DOHH2 (cell line): ENCODE data around the gene ANKRD28.

Experiments used
- H3F3A ChIP-seq: fragments of 200-600 bp; sonication (generic), shearing (Covaris generic); 2 replicates; pipeline ENCODE4 v1.6.0; 2016; ENCODE audit warnings: antibody characterized with exemption, mild to moderate bottlenecking; ENCODE audit not compliant: control insufficient read depth, insufficient read depth
- H3K27ac ChIP-seq: fragments of 200-600 bp; sonication (generic); 2 replicates; pipeline ENCODE4 v1.5.1; 2014; ENCODE audit warnings: low read depth, mild to moderate bottlenecking, low read length, moderate library complexity
- H3K27me3 ChIP-seq: fragments of 200-600 bp; sonication (generic); 2 replicates; pipeline ENCODE4 v1.6.1; 2014; ENCODE audit warnings: mild to moderate bottlenecking, low read length, mixed read lengths; ENCODE audit not compliant: control insufficient read depth
- H3K36me3 ChIP-seq: fragments of 200-600 bp; sonication (generic); 2 replicates; pipeline ENCODE4 v1.6.1; 2014; ENCODE audit warnings: mild to moderate bottlenecking, low read length, moderate library complexity, mixed read lengths; ENCODE audit not compliant: control insufficient read depth
- H3K4me1 ChIP-seq: fragments of 200-600 bp; sonication (generic); 2 replicates; pipeline ENCODE4 v1.6.1; 2014; ENCODE audit warnings: mild to moderate bottlenecking, low read length, mixed read lengths; ENCODE audit not compliant: control insufficient read depth
- H3K4me2 ChIP-seq: fragments of 200-600 bp; sonication (generic); 2 replicates; pipeline ENCODE4 v1.6.0; 2014; ENCODE audit warnings: mild to moderate bottlenecking, low read length, moderate library complexity
- H3K4me3 ChIP-seq: fragments of 200-600 bp; sonication (generic); 2 replicates; pipeline ENCODE4 v1.5.1; 2014; ENCODE audit warnings: mild to moderate bottlenecking, low read length, mixed read lengths
- H3K79me2 ChIP-seq: fragments of 200-600 bp; sonication (generic); 2 replicates; pipeline ENCODE4 v1.6.1; 2014; ENCODE audit warnings: mild to moderate bottlenecking, low read length, mixed read lengths; ENCODE audit not compliant: control insufficient read depth
- H3K9me2 ChIP-seq: fragments of 200-600 bp; sonication (generic); replicated peaks from 2 replicates; pipeline ENCODE4 v1.6.1; 2014; ENCODE audit warnings: mild to moderate bottlenecking, low read length, mixed read lengths; ENCODE audit not compliant: control insufficient read depth
- H3K9me3 ChIP-seq: fragments of 200-600 bp; sonication (generic); 2 replicates; pipeline ENCODE4 v1.6.1; 2014; ENCODE audit warnings: antibody characterized with exemption, low read length, mixed read lengths; ENCODE audit not compliant: control insufficient read depth, insufficient read depth
- H4K20me1 ChIP-seq: fragments of 200-600 bp; sonication (generic); 2 replicates; pipeline ENCODE4 v1.6.0; 2014; ENCODE audit warnings: low read depth, mild to moderate bottlenecking, antibody characterized with exemption, low read length, moderate library complexity; ENCODE audit not compliant: control insufficient read depth, insufficient read depth
- CTCF ChIP-seq: fragments of 200-600 bp; sonication (generic); IDR thresholded peaks from one replicate; pipeline ENCODE4 v1.5.1; 2014; ENCODE audit warnings: antibody characterized with exemption, mild to moderate bottlenecking, low read depth, low read length; ENCODE audit not compliant: poor library complexity, severe bottlenecking
- EZH2phosphoT487 ChIP-seq: fragments of 200-600 bp; sonication (generic); IDR thresholded peaks from 2 replicates; pipeline ENCODE4 v1.6.1; 2017; ENCODE audit warnings: borderline replicate concordance, mild to moderate bottlenecking, antibody characterized with exemption, low read length, moderate library complexity, mixed read lengths

Gene ANKRD28

GRCh38 chr3:15633159-15633558, 164.6 kb downstream of the ANKRD28 start:
- H3K27ac ChIP-seq, result no peak overlapping the region
- H3K9me2 ChIP-seq, result no peaks in the 10 kb centered on the region
- no peak for TF ChIP-seq CTCF
- TF ChIP-seq EZH2phosphoT487, result no peak
- H3K4me1 ChIP-seq, result peaks cover 16% of the 10 kb centered on the region
- H3K36me3 ChIP-seq, result no peaks in the 10 kb centered on the region
- H3K4me2 ChIP-seq, result no peak overlapping the region
- H3K27me3 ChIP-seq, result no peaks in the 10 kb centered on the region
- H3K4me3 ChIP-seq, result no peak overlapping the region
- H3K9me3 ChIP-seq, result no peaks in the 10 kb centered on the region
- H3K79me2 ChIP-seq, result no peaks in the 10 kb centered on the region
- no peaks in the 10 kb centered on the region for H4K20me1 ChIP-seq
- no peaks in the 10 kb centered on the region for H3F3A ChIP-seq

- Histone ChIP-seq H4K20me1 (no peaks in the 10 kb centered on the region), H3K4me2 (no peak overlapping the region), H3K4me3 (no peak overlapping the region), H3K9me2 (no peaks in the 10 kb centered on the region), H3K79me2 (no peaks in the 10 kb centered on the region), H3K27me3 (no peaks in the 10 kb centered on the region), H3F3A (no peaks in the 10 kb centered on the region), H3K4me1 (peaks cover 16% of the 10 kb centered on the region), H3K9me3 (no peaks in the 10 kb centered on the region), H3K36me3 (no peaks in the 10 kb centered on the region), H3K27ac (no peak overlapping the region)
- no peak for TF ChIP-seq CTCF
- TF ChIP-seq EZH2phosphoT487, result no peak
Observed at GRCh38 chr3:15632212-15632580, 165.6 kb downstream of the ANKRD28 start.

- no peak for TF ChIP-seq EZH2phosphoT487
- Histone ChIP-seq H3K4me1 (peaks cover 16% of the 10 kb centered on the region), H3K4me3 (no peak overlapping the region), H3K36me3 (no peaks in the 10 kb centered on the region), H3K79me2 (no peaks in the 10 kb centered on the region), H3K27ac (no peak overlapping the region), H3K9me2 (no peaks in the 10 kb centered on the region), H3K4me2 (no peak overlapping the region), H3F3A (no peaks in the 10 kb centered on the region), H3K9me3 (no peaks in the 10 kb centered on the region), H3K27me3 (no peaks in the 10 kb centered on the region), H4K20me1 (no peaks in the 10 kb centered on the region)
Observed at GRCh38 chr3:15631426-15632211, 166.2 kb downstream of the ANKRD28 start.

- no peaks in the 10 kb centered on the region for H3K79me2 ChIP-seq
- no peaks in the 10 kb centered on the region for H4K20me1 ChIP-seq
- TF ChIP-seq EZH2phosphoT487, result no peak
- TF ChIP-seq CTCF, result no peak
- peaks cover 9% of the 10 kb centered on the region for H3K4me1 ChIP-seq
- no peaks in the 10 kb centered on the region for H3K27me3 ChIP-seq
- no peak overlapping the region for H3K27ac ChIP-seq
- H3K9me2 ChIP-seq, result no peaks in the 10 kb centered on the region
- no peak overlapping the region for H3K4me3 ChIP-seq
- no peaks in the 10 kb centered on the region for H3K36me3 ChIP-seq
- H3K4me2 ChIP-seq, result peak overlapping the region; percentile 52
- no peaks in the 10 kb centered on the region for H3K9me3 ChIP-seq
- H3F3A ChIP-seq, result no peaks in the 10 kb centered on the region
Observed at GRCh38 chr3:15630646-15631350, 167.0 kb downstream of the ANKRD28 start.
